ENCODE results near the gene PRDM16.

The PRDM16 gene

GRCh38 chr1:3462356-3463012 is 393.5 kb downstream of the PRDM16 start:
- DNase-seq: no peak

DNA sequence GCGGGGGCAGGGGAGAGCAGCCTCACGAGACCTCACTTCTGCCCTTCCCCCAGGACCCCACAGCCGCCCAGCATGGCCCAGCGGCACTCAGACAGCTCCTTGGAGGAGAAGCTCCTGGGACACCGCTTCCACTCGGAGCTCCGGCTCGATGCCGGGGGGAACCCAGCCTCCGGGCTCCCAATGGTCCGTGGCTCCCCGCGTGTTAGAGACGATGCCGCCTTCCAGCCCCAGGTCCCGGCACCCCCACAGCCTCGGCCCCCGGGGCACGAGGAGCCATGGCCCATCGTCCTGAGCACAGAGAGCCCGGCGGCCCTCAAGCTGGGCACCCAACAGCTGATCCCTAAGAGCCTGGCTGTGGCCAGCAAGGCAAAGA is 394.0 kb downstream of the PRDM16 start:
- DNase-seq: no peak

DNA sequence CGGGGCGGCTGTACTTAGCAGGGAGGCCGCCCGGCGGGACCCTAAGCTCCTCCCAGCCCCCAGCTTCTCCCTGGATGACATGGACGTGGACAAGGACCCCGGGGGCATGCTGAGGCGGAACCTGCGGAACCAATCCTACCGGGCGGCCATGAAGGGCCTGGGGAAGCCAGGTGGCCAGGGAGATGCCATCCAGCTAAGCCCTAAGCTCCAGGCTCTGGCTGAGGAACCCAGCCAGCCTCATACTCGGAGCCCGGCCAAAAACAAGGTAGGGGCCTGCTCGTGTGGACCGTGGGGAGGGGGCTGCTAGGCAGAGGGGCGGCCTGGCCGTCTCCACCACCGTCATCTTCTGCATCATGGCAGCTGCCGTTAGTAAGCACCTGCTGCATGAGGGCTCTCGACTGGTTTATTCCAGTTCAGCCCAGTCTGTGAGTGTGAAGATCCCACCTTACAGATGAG is 394.4 kb downstream of the PRDM16 start:
- no peak for DNase-seq

DNA sequence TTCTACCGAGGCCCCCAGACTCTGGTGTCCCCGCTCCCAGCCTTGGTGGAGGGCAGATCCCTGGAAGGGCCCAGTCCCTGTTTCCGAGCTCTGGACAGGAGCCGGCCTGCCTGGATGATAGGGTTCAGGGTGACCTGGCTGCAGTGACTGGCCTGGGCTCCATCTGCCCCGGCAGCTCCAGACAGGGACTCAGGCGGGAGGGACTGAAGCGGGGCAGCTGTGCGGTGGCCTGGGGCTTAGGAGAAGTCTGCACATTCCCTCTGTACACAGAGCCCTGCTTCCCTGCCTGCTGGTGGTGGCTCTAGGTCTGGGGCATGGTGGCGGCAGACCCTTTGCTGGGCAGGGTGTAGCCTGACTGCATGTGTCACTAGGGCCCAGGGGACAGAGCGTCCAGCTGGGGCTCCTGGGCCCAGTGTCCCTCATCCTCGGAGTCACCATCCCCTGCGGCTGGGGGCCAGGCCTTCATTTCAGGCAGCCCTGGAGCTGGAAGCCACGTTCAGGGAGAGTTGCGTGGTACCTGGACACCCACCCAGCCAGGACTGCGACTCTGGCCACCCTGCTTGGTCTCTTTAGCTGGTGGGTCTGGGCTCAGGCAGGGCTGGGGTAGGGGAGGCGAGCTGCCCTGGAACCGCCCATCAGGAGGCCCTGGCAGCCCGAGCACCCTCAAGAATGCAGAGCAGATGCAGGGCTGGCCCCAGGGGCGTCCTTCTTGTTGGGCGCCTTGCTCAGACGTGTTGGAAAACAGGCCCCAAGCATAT is 395.1 kb downstream of the PRDM16 start:
- no peak for DNase-seq

DNA sequence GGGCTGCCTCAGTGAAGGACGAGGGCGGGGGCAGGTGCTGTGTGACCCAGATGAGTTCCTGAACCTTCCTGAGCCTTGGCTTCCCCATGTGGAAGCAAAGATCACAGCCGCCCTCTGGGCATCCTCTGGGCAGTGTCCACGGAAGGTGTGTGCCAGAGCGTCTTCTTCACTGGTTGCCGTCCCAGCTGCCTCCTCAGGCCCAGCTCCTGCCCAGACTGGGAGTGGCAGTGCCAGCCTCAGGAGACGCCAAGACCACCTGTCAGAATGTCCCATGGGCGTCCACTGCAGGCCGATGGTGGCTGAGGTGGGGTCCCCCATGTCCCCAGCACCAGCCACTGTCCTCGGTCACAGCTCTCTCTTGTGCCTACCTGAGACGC is 395.6 kb downstream of the PRDM16 start:
- no peak for DNase-seq

DNA sequence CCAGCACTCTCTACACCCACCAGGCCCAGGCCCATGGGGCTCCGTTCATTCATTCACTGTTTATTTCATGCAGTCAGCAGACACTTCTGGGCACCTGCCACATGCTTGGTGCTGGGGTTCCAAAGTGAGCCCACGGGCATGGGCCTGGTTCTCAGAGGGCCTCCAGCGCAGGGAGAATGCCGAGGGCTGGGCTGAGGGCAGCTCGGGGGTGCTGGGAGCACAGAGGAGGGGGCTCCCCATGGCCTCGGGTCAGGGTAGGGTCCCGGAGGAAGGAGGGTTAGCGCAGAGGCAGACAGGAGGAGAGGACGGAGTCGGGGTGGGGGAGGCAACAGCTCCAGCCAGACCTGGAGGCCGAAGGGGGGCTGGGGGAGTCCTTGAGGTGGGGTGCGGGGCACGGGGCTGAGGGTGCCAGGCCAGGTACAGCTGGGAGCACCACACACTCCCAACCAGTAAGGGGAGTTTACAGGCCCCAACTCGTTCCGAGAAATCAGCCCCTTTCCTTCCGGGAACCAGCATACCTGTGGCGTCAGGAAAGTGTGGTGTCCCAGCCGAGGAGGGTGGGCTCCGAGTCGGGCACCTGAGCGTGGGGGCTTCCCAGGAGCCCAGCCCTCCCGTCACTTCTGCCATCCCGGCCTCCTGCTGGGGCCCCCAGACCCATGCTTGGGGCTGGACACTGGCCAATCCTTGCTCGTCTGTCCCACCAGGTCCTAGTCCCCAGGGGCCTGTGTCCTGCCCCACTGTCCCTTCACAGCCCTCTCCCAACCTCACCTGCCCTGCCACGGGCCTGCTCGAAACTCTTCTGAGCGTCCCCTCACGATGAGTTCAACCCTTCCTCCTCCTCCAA is 396.3 kb downstream of the PRDM16 start:
- no peak for DNase-seq

DNA sequence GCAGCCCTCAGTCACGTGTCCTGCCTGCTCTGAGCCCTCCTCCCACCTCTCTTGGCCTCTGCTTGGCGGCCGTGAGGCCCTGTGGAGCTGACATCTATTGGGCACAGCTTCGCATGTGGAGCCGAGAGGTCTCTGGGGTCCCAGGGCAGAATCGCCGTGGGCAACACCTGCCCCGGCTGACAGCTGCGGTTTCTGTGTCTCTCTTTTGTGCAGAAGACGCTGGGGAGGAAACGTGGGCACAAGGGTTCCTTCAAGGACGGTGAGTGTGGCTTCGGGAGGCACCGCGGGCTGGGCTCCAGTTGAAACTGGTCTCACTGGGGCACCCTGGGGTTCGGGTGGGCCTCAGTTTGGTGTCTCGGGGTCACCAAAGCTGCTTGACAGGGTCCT is 396.9 kb downstream of the PRDM16 start:
- no peak for DNase-seq

DNA sequence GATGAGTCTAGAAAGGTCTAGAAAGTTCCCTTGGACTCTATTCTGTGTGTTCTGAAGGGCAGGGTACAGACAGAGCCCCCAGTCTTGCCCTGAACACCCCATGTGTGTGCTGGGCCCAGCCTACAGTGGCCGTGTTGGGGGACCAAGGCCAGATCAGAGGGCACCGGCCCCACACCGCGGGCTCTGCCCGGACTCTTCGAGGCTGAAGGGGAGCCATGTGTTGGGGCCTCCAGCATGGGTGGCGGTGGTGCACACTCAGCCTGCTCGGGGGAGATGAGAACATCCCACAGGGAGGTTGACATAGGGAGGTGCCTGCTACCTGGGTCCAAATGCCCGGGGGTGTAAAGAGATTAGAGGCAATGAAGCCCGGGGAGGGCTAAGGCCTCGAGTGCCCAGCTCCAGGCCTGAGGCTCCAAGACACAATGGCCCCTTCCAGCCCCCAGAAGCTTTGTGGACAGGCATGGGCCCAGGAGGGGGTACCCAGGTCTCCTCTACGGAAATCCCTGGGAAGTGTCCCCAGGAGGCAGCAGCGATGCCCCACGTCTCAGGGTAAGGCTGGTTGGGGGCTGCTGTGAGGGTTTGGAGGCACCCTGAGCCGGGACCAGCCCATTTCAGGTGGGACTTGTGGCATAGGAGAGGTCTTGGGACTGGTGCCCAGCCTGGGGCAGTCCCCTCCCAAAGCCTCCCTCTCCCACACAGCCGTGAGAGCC is 397.5 kb downstream of the PRDM16 start:
- DNase-seq: no peak

GRCh38 chr1:3467096-3468036 is 398.4 kb downstream of the PRDM16 start:
- DNase-seq: no peak

DNA sequence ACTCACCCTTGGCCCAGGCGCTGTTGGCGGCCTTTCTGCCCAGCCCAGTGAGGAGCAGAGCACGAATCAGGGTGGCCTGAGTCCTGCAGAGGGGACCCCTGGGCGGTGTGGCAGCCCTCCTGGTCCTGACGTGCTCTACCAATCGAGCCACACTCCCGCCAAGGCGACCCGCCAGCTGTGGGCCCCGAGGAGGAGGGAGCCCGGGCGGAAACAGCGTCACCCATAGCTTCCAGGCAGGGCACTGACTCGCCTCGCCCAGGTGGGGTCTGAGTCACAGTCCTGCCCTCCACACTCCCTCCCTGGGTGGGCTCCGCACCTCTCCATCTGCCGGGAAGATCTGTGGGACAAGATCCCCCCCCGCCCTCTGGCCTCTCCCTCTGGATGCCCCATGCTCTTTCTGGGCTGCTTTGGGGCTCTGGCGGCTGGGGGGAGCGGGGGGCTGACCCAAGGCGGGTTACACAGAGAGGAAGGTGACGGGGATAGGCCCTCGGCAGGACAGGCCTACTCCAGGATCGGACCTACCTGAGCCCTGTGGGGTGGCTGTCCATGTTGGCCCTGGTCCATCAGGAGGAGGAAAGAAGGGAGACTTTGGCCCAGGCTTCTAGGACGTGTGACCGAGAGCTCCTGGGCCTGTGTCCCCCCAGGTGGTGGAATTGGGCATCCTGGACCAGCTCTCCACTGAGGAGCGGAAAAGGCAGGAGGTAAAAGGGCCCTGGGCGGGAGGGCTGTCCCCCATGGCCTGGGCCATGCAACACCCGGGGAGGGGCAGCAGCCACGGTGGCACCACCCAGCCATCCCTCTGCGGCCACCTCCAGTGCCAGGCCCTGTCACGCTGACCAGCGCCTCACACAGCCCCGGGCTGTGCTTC is 399.5 kb downstream of the PRDM16 start:
- no peak for DNase-seq

- no peak for DNase-seq
Measured at GRCh38 chr1:3469104-3469848, 400.3 kb downstream of the PRDM16 start.

DNA sequence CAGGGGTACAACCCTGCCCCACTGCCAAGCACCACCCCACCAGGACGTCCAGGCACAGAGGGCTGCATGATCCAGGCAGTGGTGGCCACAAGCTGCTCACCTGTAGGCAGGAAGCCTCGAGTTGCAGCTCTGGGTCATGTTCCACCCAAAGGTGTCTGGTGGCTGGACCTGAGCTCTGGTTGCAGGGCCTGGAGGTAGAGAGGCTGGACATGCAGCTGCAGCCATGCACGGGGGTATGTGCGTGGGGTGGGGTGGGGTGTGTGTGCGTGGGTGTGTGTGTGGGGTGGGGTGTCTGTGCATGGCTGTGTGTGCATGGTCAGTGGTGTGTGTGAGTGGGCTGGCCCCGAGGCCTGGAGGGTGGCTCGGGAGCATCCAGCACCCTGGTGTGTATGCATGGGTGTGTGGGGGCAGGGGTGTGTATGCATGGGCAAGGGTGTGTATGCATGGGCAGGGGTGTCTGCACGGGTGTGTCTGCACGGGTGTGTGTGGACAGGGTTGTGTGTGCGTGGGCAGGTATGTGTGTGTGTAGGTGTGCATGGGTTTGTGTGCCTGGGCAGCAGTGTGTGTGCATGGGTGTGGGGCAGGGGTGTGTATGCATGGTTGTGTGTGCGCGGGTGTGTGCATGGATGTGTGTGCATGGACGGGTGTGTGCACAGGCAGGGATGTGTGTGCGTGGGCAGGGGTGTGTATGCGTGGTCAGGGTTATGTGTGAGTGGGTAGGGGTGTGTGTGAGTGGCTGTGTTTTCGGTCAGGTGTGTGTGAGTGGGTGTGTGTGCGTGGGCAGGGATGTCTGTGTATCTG is 401.0 kb downstream of the PRDM16 start:
- no peak for DNase-seq

DNA sequence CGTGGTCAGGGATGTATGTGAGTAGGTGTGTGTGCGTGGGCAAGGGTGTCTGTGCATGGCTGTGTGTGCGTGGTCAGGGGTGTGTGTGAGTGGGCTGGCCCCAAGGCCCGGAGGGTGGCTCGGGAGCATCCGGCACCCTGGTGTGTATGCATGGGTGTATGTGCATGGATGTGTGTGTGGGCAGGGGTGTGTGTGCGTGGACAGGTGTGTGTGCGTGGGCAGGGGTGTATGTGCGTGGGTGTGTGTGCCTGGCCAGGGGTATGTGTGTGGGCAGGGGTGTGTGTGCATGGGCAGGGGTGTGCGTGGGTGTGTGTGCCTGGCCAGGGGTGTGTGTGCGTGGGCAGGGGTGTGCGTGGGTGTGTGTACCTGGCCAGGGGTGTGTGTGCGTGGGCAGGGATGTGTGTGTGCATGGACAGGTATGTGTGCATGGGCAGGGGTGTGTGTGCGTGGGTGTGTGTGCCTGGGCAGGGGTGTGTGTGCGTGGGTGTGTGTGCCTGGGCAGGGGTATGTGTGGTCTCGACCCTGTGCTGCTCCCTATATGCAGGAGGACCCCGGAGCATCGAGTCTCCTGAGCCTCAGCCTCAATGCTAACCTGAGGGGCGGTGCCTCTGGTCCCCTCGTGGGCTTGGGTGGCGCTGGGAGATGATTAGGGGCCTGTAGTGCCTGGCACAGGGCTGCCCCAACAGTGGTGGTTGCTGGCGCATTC is 401.8 kb downstream of the PRDM16 start:
- no peak for DNase-seq

GRCh38 chr1:3471356-3472087 is 402.5 kb downstream of the PRDM16 start:
- no peak for DNase-seq

GRCh38 chr1:3472088-3472850 is 403.3 kb downstream of the PRDM16 start:
- DNase-seq: no peak

GRCh38 chr1:3472906-3473305 is 403.9 kb downstream of the PRDM16 start:
- no peak for DNase-seq

GRCh38 chr1:3473381-3473844 is 404.4 kb downstream of the PRDM16 start:
- DNase-seq: peak; percentile 10
